ENCODE measurements around the gene ELOVL6. TPM values are rescaled to one million over a fixed set of nuclear protein-coding genes. Genes with fewer than 3 reads are reported as not detected.
"Not testable (repeated sequence)": the region's sequence is repeated elsewhere in the genome, so short reads cannot be mapped to it uniquely, and the experiment has no call there.

ELOVL6 gene
- total RNA-seq, 1 donor from 2014 or later: 28.8 TPM

DNA sequence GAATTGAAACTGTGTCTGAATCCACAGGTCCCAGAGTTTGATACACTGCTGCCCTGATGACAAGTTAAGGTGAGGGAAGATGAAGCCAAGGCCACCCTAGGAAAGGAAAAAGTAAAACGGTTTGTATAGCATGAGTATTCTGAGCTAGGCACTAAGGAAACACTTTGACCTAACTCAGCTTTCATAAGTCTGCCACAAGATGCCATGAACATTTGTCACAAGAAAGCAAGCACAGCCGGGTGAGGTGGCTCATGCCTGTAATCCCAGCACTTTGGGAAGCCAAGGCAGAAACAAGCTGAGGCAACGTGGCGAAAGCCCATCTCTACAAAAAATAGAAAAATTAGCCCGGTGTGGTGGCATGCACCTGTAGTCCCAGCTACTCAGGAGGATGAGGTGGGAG, 34.2 kb downstream of the ELOVL6 start:
- intact Hi-C loops (cut with micrococcal nuclease): no loop called here

DNA sequence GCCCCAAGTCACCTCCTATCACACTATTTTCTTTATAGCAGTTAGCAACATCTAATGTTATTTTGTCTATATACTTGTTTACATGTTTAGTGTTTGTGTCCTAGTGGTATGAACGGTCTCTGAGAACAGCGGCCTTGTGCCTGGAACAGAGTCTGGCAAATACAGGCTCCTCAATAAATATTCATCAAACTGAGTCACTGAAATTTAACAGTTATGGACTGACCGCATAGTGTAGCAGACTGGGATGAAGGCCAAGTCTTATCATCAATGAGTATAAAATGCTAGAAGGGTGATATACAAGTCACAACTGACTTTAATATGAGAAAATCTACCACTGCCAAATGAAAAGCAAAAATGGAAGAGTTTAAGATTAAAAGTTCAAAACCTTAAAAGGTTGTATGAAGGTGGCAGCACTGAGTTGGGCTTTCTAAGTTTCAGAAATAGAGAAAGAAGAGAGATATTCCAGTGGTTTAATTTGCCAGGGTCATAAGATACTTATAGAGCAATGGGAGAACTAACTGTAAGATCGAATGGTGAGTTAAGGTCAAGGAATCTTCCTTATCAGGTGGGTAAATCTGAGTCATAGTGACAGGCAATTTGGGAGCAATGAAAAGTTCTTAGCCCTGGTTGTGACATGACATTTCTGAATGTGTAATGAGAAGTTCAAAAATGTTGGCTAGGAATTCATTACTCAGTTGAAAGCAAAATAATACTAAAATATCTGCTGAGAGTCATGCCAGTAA, 34.9 kb downstream of the ELOVL6 start:
- intact Hi-C loops (cut with micrococcal nuclease): no loop called here

DNA sequence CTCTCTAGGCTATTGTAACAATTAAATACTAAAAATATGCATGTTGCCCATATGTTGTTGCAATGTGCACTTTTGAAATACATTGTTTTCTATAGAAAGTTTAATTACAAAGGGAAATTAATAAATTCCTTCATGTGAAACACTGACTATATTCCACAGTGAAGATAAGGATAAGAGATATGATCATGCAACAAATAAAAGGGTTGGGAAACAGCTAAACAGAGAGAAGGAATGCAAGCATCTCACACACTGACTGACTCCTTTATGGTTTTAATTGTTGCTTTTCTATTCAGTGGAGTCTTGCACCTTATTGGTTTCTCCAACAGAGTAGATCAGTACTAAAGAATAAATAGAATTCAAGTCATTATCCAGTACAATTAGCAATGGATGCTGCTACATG, 37.8 kb downstream of the ELOVL6 start:
- intact Hi-C loops (cut with micrococcal nuclease): no loop called here

DNA sequence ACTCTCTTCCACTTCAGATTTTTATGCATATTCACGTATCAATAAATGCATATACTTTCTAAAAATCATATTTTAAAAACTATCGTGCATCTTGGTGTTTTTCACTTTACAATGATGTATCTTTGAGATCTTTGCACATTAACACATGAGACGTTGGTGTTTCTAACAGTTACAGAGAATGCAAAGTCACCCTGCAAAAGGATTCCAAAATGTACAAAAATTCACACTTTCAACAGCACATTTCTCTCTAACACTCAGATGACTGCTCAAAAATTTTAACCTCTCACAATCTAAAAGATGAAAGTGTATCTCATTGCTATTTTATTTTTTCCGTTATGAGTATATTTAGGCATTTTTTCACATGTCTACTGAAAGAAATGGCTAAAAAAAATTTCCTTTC, 38.9 kb downstream of the ELOVL6 start:
- intact Hi-C loops (cut with micrococcal nuclease): no loop called here

DNA sequence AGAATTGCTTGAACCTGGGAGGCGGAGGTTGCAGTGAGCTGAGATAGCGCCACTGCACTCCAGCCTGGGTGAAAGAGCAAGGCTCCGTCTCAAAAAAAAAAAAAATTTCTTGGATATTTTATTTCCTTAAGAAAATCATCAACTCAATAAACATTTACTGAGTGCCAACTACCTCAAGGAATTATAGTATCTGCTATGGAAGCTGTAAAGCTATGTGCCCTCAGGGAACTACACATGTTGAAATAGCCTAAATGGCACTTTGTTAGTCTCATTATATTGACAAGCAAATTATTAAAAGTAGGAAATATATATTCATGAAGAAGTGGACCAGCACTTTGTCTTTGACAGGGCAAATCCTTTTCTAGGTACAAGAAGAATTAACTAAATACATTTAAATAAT, 40.8 kb downstream of the ELOVL6 start:
- intact Hi-C loops (cut with micrococcal nuclease): no loop called here

DNA sequence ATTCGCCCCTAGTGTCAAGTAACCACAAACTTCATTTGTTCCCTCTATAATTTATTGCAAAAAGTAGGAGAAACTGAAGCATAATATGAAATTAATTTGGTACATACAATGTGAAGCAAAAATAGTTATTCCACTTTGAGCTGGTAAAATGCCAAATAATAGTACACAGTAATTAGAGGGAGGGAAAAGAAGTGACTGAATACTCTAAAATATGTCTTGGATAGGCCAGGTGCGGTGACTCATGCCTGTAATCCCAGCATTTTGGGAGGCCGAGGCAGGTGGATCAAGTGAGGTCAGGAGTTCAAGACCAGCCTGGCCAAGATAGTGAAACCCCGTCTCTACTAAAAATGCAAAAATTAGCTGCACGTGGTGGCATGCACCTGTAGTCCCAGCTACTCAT, 41.2 kb downstream of the ELOVL6 start:
- intact Hi-C loops (cut with micrococcal nuclease): not testable (repeated sequence)

DNA sequence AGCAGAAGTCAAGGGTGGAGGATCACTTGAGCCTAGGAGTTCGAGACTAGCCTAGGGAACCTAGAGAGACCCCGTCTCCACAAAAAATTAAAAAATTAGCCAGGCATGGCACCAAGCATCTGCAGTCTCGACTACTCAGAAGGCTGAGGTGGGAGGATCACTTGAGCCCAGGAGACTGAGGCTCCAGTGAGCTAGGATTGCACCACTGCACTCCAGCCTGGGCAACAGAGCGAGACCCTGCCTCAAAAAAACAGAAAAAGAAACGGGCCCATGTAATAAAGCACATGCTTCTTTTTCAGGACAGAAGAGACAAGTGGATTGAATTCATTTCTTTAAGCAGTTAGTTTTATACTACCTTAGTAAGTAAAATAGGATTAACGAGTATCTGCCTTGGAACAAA, 42.0 kb downstream of the ELOVL6 start:
- intact Hi-C loops (cut with micrococcal nuclease): no loop called here

DNA sequence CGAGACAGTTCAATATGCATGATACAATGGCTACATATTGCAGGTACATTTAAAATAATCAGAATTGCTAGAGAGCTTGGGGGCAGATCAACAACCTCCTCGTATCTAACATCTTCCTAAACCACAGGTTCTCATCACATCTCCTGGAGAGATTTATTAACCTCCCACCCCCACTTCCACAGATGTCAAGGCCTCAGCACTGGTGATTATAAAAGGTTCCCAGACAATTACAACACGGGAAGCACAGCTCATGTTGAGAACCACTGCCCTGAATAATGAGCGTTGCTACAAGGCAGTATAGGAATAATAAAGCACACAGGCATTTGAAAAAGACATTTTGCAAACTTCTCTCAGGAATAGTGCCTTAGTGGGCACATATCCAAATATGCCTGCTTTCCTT, 42.8 kb downstream of the ELOVL6 start:
- intact Hi-C loops (cut with micrococcal nuclease): no loop called here

DNA sequence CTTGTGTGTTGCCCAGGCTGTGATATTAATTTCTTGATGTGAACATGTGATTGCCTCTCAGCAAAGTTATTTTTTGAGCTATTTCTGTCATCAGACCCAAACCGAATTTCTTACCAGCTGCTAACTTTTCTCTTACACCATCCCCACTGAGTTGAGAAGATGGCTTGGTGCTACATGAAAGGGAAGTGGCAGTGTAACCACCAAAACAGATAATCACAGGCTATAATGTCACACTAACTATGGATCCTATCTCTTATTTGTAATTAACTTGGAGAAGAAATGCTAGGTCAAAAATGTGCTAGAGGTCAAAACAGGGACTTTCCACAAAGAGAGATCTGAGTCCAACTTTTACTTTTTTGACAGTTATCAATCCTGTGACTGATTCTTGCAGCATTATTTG, 43.8 kb downstream of the ELOVL6 start:
- intact Hi-C loops (cut with micrococcal nuclease): no loop called here

DNA sequence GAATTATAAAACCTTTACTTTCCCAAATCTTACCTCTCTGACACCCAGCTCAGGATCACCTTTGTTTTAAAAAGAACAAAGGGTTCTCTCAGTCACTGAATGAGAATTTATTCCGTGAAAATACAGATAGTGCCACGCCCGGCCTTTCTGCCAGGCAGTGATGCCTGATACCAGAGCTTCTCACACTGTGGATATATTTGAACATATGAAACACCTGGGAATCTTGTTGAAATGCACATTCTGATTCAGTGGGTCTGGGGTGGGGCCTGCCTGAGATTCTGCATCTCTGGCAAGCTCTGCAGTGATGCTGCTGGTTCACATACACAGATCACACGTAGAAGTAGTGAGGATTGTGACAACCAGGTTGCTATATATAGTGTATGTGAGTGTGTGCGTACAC, 46.0 kb downstream of the ELOVL6 start:
- intact Hi-C loops (cut with micrococcal nuclease): no loop called here

DNA sequence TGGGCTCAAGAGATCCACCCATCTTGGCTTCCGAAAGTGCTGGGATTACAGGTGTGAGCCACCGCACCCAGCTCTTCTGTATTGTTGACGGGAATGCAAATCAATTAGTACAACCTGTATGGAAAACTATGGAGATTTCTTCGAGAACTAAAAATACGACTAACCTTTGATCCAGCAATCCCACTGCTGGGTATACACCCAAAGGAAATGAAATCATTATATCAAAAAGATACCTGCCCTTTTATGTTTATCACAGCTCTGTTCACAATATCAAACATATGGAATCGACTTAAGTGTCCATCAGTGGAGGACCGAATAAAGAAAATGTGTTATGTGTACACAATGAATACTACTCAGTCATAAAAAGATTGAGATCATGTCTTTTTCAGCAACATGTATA, 49.3 kb downstream of the ELOVL6 start:
- intact Hi-C loops (cut with micrococcal nuclease): no loop called here

DNA sequence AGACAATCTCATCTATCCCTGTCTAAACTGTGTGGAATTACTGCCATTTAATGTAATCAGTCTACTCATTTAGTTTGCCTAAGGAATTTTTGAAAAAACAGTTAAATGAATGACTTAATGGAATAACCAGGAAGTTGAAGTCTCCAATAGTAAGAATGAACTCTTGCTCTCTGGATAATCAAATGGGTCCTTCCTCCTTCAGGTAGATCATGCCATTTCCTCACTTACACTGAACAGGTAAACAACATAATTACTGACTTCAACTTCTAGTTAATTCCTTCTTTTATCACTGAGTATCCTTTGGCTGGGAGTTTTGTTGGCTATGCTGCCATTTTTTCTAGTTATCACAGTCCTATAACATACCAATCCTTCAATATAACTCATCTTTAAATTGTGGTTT, 56.0 kb downstream of the ELOVL6 start:
- intact Hi-C loops (cut with micrococcal nuclease): no loop called here

DNA sequence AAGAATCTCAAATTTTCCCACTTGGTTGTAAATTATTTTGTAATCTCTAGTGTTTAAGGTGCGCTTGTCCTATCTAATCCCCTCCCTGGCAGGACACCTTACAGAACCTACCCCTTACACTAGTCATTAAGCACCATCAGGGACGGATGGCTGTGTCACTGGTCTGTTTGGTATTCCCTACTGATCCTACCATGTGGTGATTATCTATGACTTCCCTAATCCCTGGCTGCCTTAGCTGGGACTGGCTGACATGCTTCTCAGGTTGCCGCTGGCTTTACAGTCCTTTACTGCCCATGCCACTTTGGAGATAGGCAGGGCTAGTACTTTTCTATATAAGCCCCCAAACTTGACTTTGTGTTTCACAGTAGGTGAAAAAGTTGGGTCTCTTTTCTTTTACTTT, 58.6 kb downstream of the ELOVL6 start:
- intact Hi-C loops (cut with micrococcal nuclease): no loop called here

DNA sequence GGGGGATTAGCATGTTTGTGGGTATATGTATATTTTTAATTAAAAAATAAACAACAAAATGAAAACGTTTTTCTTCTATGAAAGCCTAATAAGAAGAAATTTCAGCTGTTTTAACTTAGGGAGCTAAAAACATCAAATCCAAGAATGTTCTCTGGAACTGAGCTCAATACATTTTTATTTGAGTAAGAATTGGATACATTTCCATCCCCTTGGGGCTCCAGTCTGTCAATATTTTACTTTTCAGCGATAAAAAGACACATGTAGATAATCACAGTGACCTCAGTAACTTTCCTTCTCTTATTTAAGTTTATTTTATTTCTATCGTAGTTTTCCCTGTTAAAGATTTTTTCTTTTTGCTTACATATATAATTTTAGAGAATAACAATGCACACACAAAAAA, 59.3 kb downstream of the ELOVL6 start:
- intact Hi-C loops (cut with micrococcal nuclease): no loop called here

DNA sequence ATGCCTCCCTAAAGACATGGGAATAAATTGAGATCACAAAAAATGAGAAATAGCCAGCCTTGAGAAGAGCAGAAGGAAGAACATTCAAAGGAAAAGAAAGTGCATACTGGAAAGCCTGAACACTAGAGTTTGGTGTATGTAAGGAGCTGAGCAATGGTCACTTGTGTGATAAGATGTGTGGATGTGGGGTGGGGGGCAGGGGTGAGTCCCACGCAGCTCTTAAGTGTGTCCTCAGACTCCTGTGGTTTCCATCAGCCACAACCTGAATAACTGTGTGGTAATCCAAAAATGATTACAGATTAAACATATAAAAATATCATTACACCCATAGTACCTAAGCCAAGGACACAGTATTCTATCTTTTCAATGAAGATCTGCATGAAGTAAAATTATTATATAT, 59.9 kb downstream of the ELOVL6 start:
- intact Hi-C loops (cut with micrococcal nuclease): no loop called here

DNA sequence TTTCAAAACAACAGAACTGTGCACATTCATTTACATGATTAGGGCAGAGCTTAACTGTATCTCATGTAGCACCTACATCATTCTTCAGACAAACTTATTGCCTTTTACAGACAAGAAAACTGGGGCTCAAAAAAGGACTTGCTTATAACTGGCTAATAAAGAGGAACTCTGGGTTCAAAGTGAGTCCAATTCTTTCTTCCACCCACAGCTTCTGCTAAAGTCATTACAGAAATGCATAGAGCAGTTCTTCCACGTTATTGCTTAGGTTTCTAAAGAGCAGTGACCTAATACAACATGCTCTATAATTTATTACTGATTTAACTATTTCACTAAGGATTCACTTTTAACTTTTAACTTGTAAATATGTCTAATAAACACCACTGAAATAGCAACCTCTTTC, 60.6 kb downstream of the ELOVL6 start:
- intact Hi-C loops (cut with micrococcal nuclease): no loop called here

DNA sequence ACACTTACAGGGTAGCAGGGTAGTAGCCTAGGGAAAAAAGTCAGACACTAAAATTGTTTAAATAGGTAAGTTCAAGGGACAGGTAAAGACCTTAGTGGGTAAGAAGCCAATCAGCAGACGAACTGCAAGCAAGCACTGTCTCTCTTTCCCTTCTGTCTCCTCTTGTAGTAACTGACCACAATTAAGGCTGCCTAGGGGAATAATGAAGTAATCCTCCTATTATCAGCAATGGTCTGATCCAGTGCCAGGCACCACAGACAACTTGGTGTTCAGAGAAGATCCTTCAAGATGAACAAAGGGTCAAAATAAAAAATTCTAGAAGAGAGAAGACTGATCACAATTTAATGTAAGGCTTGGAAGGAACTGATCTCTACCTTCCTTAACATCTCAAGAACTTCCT, 62.9 kb downstream of the ELOVL6 start:
- intact Hi-C loops (cut with micrococcal nuclease): no loop called here

DNA sequence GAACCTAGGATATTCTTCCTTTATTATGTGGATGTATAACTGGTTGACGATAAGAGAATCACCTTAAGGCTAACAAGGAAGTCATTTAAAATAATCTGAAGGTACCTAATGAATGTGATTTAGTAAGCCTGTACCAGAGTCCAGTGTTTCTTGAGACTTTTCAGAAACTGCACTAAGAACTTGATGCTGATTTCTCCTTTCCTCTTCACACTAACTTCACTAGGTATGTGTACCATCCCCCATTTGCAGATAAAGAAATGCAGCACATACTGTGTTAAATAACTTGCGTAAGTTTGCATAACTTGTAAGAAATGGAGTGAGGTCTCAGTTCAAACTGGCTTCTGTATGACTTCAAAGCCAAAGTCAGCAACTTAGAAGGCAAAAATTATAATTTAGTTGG, 63.3 kb downstream of the ELOVL6 start:
- intact Hi-C loops (cut with micrococcal nuclease): no loop called here

DNA sequence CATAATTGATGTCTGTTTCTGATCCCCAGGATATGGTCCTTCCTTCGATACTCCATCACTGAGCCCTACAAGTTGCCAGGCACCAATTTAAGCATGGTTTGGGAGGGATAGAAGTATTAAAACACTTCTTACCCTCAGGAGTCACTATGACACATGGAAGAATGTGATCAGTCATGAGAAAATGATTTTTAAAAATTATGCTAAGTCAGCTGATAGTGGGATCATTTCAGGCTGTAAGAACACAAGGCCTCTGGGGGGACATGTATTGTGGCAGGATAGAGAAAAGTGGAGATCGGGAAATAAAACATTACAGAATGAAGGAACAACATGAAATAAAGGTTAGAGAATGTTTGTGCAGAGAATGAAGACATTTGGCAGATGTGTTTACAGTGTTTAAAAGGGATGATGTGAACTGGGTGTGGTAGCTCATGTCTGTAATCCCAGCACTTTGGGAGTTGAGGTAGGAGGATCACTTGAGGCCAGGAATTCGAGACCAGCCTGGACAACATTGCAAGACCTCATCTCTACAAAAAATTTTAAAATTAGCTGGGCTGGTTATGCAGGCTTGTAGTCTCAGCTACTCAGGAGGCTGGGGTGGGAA, 64.0 kb downstream of the ELOVL6 start:
- intact Hi-C loops (cut with micrococcal nuclease): loop anchor here (5.0 kb wide), 1 partner anchor 77 kb away; no protein-coding TSS in a partner anchor

DNA sequence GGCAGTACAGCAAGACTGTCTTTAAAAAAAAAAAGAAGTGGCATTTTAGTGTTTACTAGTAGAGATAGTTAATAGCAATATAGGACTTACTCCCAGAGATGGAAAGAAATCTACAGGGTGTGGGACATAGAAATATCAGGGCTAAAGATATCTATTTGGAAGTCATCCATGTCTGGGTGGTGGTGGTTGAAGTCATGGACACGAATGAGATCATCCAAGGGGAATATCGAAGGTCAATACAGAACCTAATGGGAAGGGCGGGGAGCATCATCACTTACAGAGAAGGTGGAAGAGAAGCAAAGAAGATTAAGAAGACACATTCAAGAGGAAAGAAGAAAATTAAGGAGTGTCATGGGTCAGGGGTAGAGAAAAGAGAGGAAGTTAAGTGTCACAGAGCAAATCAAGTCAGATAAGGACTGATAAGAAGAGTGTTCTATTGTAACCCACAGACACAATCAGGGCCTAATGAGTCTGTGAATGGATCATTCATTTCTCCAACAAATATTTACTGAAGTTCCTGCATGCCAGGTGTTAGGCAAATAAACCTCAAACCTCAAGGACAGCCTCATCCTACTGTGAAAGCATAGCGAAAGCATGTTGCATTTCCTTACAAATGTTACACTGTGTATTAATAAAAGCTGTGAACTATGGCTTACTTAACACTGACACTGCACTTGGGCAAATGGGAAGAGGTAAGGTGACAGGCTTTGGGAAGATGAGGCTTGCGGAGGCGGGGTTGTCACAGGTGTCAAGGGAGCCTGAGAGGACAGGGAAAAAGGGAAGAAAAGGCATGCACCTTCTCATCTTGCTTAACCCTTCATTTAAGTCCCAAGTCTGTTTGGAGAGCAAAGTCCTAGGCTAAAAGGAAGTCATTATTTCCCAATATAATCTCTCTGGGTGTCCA, 65.3 kb downstream of the ELOVL6 start:
- intact Hi-C loops (cut with micrococcal nuclease): loop anchor here (5.0 kb wide), 1 partner anchor 76 kb away; no protein-coding TSS in a partner anchor

DNA sequence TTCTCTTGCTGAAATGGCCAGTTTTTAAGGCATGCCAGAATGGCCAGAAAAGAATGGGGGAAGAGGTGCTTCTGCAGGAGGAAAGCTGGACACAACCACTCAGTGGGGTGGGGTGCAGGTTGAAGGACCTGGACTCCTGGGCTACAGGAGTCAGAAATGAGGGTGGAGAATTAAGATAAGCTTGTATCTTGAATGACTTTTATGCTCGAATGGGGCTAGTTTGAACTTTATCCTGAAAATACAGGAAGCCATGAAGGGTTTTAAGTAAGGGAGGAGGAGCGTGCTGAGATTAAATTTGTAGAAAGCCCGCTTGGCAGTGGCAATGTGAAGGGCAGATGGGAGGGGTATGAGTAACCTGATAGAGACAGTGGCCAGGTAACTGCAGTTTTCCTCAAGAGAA, 66.5 kb downstream of the ELOVL6 start:
- intact Hi-C loops (cut with micrococcal nuclease): loop anchor here (5.0 kb wide), 1 partner anchor 75 kb away; no protein-coding TSS in a partner anchor
